Measurements from ENCODE around the gene MSRB1.
A peak's percentile ranks its signal among the peaks of the same experiment; 100 is the strongest.
"Not testable (repeated sequence)": the region's sequence is repeated elsewhere in the genome, so short reads cannot be mapped to it uniquely, and the experiment has no call there.

MSRB1 gene

GRCh38 chr16:1978476-1979120 lies 35.6 kb upstream of the MSRB1 start:
- DNase-seq (ENCODE audit: low spot score): peak; percentile 59

DNA sequence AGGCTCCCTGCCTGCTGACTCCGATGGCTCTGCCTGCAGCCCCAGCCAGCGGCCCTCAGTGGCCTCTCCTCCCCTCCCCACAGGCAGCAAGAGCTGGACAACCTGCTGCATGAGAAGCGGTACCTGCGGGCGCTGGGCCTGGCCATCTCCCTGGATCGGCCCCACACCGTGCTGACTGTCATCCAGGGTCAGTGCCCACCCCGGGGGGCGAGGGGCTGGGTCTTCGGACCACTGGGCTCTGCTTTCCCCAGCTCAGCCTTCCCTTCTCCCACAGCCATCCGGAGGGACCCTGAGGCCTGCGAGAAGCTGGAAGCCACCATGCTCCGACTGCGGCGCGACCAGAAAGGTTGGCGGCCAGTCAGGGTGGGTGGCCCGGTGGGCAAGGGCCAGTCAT lies 34.9 kb upstream of the MSRB1 start:
- DNase-seq (ENCODE audit: low spot score): no peak

- DNase-seq (ENCODE audit: low spot score): no peak
These were observed 34.2 kb upstream of the MSRB1 start for GRCh38 chr16:1976951-1977874.

- DNase-seq (ENCODE audit: low spot score): no peak
These were observed 33.2 kb upstream of the MSRB1 start for GRCh38 chr16:1976216-1976520.

- DNase-seq (ENCODE audit: low spot score): no peak
These were observed 32.6 kb upstream of the MSRB1 start for GRCh38 chr16:1975432-1976215.

- no peak for DNase-seq (ENCODE audit: low spot score)
These were observed 31.4 kb upstream of the MSRB1 start for GRCh38 chr16:1974157-1975070.

DNA sequence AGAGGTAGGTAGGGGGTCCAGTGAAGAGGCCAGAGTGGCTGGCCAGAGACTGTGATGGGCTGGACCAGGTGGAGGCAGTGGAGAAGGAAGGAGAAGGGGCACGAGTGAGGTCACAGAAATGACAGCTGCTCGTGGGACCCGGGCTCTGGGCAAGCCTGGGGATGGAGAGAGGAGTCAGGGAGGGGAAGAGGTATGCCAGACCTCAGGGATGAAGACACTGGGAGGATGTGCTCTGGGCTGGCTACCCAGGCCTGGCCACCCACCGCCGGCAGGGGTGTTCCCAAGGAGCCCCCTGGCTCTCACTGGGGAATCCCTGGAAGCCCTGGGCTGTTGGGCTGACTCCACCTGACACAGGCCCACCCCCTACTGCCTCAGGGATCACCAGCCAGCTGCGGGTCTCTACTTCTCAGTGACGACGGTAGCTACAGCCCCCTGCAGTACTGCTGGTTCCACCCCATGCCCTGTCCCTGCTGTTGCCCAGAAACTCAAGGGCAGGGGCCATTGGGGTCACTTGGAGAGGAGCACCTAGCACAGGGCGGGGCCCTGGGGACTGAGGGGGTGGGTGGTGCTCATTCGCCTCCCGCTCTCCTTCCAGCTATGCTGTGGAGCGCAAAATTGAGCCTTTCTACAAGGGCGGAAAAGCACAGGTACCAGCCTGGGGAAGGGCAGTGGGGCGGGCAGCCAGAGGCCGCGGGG lies 30.6 kb upstream of the MSRB1 start:
- no peak for DNase-seq (ENCODE audit: low spot score)

GRCh38 chr16:1972490-1972877 lies 29.5 kb upstream of the MSRB1 start:
- DNase-seq (ENCODE audit: low spot score): no peak

GRCh38 chr16:1971796-1972489 lies 28.9 kb upstream of the MSRB1 start, which contains the start of gene TBL3:
Gene TBL3, plus strand, starts transcription at chr16:1972053. Its CDS starts 112 bp downstream, at chr16:1972165.
- DNase-seq (ENCODE audit: low spot score): peak; percentile 96

GRCh38 chr16:1968146-1968953 lies 25.4 kb upstream of the MSRB1 start:
- DNase-seq (ENCODE audit: low spot score): no peak

DNA sequence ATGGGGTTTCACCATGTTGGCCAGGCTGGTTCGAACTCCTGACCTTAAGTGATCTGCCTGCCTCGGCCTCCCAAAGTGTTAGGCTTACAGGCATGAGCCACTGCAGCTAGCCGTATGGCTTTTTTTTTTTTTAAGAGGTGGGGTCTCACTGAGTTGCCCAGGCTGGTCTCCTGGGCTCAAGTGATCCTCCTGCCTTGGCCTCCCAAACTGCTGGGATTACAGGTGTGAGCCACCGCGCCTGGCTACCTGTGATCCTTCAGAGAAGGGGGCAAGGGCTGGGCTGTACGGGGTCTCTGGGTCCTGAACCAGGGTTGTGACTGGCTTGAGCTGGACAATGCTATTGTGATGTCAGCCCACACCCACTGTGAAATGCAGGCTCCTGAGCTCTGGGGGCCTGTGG lies 23.5 kb upstream of the MSRB1 start, which contains the start of gene RNF151:
TSS of gene RNF151 (plus strand) at position 397 of the 400 bp plus-strand sequence. CDS start 26 bp downstream, outside the sequence.
- no peak for DNase-seq (ENCODE audit: low spot score)

DNA sequence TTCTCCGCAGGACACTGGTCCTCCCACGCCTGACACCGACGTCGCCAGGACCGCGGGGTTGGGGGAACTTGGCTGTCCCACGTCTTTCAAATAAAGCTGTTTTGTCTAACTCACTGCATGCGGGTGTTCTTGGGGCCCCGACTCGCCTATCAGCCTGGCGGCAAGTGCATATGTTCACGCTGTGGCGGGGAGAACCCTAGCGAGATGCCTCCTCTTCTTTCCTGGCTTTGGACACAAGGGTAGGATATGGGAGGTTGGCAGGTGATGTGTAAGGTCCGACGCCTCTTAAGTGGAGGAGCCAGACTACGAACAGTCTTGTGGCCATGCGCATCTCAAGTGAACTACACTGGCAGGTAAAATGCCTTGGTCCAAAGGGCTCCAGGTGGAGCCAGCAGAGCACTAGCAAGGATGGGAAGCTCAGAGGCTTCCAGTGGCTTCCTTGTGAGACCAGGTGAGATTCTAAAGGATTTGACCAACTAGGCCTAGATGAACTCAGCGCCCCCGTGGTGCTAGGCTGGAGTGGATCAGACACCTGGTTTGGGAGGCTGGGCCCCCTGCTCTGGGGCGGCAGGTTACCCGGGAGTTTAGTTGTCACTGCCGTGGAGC lies 22.5 kb upstream of the MSRB1 start:
- no peak for DNase-seq (ENCODE audit: low spot score)

GRCh38 chr16:1964506-1965395 lies 21.8 kb upstream of the MSRB1 start, which contains the start of gene RPS2:
Gene RPS2, minus strand, starts transcription at chr16:1964826. Its CDS starts 201 bp downstream, at chr16:1964625.
- DNase-seq (ENCODE audit: low spot score): peak; percentile 99

DNA sequence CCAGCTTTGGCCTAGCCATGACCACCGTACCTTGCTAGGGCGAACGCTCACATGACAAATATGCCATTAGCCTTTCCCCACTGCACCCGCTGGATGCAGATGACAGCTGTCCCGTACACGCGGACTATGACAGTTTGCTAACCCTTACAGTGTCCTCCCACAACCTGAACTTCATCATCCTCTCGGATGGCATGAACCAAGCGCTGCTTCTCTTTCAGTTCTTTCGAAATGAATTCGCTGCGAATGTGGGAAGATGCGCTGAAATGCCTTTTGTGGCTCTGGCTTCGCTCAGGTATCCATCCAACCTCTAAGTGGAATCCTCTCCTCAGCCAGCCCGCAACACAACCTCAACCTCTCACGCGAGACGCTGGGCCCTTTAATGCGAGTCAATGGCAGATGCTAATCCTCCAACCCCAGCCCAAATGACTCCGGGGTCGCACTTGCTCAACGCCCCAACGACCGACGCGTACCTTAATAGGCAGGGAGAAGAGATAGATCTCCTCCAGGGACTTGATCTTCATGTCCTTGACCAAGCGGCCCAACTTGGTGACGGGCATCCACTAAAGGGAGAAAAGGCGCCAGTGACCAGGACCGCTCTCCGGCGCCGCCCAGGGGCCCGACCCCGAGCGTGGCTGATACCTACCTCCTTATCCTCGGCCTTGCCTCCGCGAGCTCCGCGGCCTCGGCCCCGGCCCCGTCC lies 21.0 kb upstream of the MSRB1 start:
- no peak for DNase-seq (ENCODE audit: low spot score)

- not testable (repeated sequence) for DNase-seq (ENCODE audit: low spot score)
These were observed 19.5 kb upstream of the MSRB1 start for GRCh38 chr16:1962161-1963153.

GRCh38 chr16:1961651-1962067 lies 18.7 kb upstream of the MSRB1 start:
- no peak for DNase-seq (ENCODE audit: low spot score)
